HG03025 (cell line): ENCODE data around the gene FBXL15.

Experiments used
- ATAC-seq: cut with Tn5 transposase; IDR thresholded peaks from one replicate; pipeline ENCODE4 v1.9.1; 2021; ENCODE audit warnings: mild to moderate bottlenecking, moderate library complexity; ENCODE audit not compliant: unreplicated experiment, low FRiP score

Gene FBXL15

GRCh38 chr10:102397222-102398171 is 23.1 kb upstream of the FBXL15 start:
- no peak for ATAC-seq

GRCh38 chr10:102398172-102399020 is 22.2 kb upstream of the FBXL15 start:
- ATAC-seq, result no peak

- peak; percentile 33 for ATAC-seq
Measured at GRCh38 chr10:102399217-102400021, 21.2 kb upstream of the FBXL15 start.

DNA sequence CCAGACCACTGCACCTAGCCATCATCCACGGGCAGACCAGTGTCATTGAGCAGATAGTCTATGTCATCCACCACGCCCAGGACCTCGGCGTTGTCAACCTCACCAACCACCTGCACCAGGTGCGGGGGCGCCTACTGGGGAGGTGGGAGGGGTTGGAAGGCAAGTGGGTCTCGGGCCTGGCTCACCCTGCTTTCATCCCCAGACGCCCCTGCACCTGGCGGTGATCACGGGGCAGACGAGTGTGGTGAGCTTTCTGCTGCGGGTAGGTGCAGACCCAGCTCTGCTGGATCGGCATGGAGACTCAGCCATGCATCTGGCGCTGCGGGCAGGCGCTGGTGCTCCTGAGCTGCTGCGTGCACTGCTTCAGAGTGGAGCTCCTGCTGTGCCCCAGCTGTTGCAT is 20.6 kb upstream of the FBXL15 start:
- no peak for ATAC-seq

DNA sequence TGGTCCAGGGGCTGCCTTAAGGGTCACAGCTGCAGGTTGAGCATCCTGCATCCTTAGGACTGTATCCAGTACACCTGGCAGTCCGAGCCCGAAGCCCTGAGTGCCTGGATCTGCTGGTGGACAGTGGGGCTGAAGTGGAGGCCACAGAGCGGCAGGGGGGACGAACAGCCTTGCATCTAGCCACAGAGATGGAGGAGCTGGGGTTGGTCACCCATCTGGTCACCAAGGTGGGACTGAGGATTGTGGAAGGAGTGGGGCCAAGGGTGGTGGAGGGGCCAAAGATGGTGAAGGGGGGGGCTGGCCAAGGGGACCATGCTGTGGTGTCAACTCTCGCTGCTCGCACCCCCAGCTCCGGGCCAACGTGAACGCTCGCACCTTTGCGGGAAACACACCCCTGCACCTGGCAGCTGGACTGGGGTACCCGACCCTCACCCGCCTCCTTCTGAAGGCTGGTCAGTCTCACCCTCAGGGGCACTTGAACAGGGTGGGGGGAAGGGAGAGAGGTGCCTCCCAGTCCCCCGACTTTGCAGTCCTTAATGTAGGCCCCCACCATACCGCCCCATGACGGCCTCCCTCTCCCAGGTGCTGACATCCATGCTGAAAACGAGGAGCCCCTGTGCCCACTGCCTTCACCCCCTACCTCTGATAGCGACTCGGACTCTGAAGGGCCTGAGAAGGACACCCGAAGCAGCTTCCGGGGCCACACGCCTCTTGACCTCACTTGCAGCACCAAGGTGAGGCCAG is 19.9 kb upstream of the FBXL15 start:
- no peak for ATAC-seq

- ATAC-seq, result no peak
Measured at GRCh38 chr10:102401342-102401654, 19.3 kb upstream of the FBXL15 start.

DNA sequence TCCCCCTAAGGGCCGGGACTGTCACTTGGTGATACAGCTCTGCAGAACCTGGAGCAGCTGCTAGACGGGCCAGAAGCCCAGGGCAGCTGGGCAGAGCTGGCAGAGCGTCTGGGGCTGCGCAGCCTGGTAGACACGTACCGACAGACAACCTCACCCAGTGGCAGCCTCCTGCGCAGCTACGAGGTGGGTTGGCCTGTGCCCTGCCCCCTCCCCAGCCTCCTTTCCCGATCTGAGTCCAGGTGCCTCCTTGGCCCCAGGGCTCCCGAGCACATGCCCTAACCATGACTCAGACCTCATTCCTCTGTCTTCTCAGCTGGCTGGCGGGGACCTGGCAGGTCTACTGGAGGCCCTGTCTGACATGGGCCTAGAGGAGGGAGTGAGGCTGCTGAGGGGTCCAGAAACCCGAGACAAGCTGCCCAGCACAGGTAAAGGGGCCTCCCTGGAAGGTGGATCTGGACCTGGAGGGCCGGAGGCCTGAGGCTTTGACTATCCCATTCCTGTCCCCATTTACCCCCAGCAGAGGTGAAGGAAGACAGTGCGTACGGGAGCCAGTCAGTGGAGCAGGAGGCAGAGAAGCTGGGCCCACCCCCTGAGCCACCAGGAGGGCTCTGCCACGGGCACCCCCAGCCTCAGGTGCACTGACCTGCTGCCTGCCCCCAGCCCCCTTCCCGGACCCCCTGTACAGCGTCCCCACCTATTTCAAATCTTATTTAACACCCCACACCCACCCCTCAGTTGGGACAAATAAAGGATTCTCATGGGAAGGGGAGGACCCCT is 18.7 kb upstream of the FBXL15 start:
- no peak for ATAC-seq

- no peak for ATAC-seq
Measured at GRCh38 chr10:102402512-102402896, 18.1 kb upstream of the FBXL15 start.

- ATAC-seq, result no peak
Measured at GRCh38 chr10:102403115-102403514, 17.5 kb upstream of the FBXL15 start.

GRCh38 chr10:102404361-102405107 is 16.1 kb upstream of the FBXL15 start:
- ATAC-seq, result no peak

- ATAC-seq, result no peak
Measured at GRCh38 chr10:102405108-102405571, 15.5 kb upstream of the FBXL15 start.

GRCh38 chr10:102405632-102406031 is 15.0 kb upstream of the FBXL15 start:
- ATAC-seq, result no peak

GRCh38 chr10:102406815-102407214 is 13.8 kb upstream of the FBXL15 start:
- ATAC-seq, result no peak

DNA sequence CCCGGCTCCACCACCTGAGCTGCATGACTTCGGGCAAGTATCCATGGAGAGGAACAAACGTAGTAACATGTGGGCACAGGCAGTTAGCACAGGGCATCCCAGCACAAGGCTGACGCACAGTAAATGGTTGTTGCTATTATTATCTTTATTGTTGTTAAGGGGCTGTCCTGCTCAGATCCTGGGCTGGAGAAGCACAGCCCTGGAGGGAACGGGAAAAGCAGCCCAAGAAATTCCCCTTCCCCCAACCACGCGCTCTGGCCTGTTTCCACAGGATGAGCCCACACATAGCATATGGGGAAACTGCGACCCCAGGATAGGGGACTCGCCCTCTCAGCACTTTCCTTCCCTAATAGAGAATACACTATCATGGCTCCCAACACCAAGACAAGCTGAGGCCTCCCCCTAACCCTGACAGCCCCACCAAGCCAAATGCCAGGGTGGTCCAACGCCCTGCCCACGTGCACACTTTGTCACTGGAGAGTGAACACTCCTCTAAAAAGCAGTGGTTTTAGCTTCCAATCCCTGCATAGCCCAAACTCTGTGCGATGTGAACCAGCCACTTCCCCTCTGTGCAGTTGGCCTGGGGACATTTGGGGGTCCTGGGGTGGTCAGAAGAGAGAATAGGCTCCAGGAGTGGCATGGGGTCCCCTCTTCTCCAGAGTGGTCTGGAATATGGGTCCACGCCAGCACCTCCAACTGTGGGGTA is 13.1 kb upstream of the FBXL15 start:
- no peak for ATAC-seq

DNA sequence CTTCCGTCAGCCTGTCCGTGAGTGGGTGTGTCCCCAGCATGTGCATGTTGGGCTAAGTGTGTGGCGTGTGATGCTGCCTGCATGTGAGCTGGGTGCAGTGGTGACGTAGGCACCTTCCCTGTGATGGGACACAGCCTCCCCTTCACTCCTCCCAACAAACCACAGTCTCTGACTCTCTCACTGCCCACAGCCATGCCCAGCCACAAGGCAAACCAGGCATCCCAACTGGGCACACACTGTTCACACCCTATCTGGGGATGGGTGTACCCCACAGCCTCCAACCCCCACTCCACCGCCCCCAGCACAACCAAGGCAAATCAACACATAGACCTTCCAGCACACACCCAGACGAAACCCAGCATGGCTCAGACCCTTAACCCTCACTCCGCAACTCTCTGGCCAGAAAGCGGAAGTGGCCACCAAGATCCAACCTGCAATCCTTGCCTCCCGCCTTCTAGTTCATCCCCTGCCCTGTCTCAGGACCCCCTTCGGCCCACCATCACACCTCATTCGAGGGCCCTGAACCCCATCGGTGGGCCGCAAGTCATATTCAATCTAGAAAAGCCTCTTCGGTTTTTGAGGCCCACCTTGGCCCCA is 12.4 kb upstream of the FBXL15 start:
- ATAC-seq, result no peak

- ATAC-seq, result no peak
Measured at GRCh38 chr10:102408728-102409603, 11.7 kb upstream of the FBXL15 start.
